ENCODE data around the gene MTERF4.

GRCh38 chr2:241118737-241119505 is 16.8 kb upstream of the MTERF4 start:
- no peak for TF ChIP-seq CTCF (IDR thresholded peaks at IDR 0.05)
- no peak for TF ChIP-seq POLR2A (IDR thresholded peaks at IDR 0.05)
